Kidney (tissue), 14 donors: Measurements from ENCODE around the gene TBCEL. TPM values are rescaled to one million over a fixed set of nuclear protein-coding genes. Genes with fewer than 3 reads are reported as not detected.
"Not testable (repeated sequence)": the region's sequence is repeated elsewhere in the genome, so short reads cannot be mapped to it uniquely, and the experiment has no call there.

Experiments used
- DNase-seq, 5 donors: peaks; one replicate each; pipeline ENCODE4 v3.0.0-alpha.2; 2013 to 2020
- FAIRE-seq: peaks from 2 replicates; lab custom pipeline; 2012; peaks lifted over from hg19 to GRCh38; lab: Jason Lieb, UNC
- H3K27ac ChIP-seq, 2 donors: one replicate each; pipeline ENCODE4 v1.7.0; 2013; ENCODE audit warnings: low read depth in 2 of 2, low read length in 2 of 2, inconsistent platforms in 1 of 2
- H3K27me3 ChIP-seq: one replicate; pipeline ENCODE4 v1.7.1; 2013; ENCODE audit warnings: low read length, inconsistent platforms; ENCODE audit not compliant: control insufficient read depth, insufficient read depth
- H3K36me3 ChIP-seq, 3 donors: one replicate each; pipeline versions ENCODE4 v1.7.0 to v1.7.1; 2013; ENCODE audit warnings: low read length in 3 of 3, control low read depth in 1 of 3, inconsistent platforms in 1 of 3; ENCODE audit not compliant: insufficient read depth in 3 of 3, control insufficient read depth in 2 of 3
- H3K4me1 ChIP-seq, 3 donors: one replicate each; pipeline versions ENCODE4 v1.7.0 to v1.7.1; 2013; ENCODE audit warnings: low read length in 3 of 3, inconsistent platforms in 1 of 3, low read depth in 1 of 3; ENCODE audit not compliant: control insufficient read depth in 2 of 3, insufficient read depth in 2 of 3
- H3K4me3 ChIP-seq, 3 donors: one replicate each; pipeline versions ENCODE4 v1.7.0 to v1.8.1; 2013; ENCODE audit warnings: low read length in 3 of 3, control low read depth in 1 of 3, inconsistent platforms in 1 of 3
- H3K9ac ChIP-seq, 3 donors: one replicate each; pipeline versions ENCODE4 v1.7.0 to v1.7.1; 2013; ENCODE audit warnings: low read length in 3 of 3, control low read depth in 1 of 3, inconsistent platforms in 1 of 3
- H3K9me3 ChIP-seq, 3 donors: one replicate each; pipeline versions ENCODE4 v1.7.0 to v1.7.1; 2013; ENCODE audit warnings: low read length in 3 of 3, control low read depth in 1 of 3, inconsistent platforms in 1 of 3; ENCODE audit not compliant: control insufficient read depth in 2 of 3, insufficient read depth in 1 of 3
- CTCF ChIP-seq: IDR thresholded peaks from 3 replicates; pipeline ENCODE4 v1.5.1; 2012; ENCODE audit warnings: mild to moderate bottlenecking, moderate library complexity, borderline replicate concordance; ENCODE audit not compliant: insufficient read depth; ENCODE audit errors: extremely low read depth
- intact Hi-C: fragments of 100-400 bp; cut with DNase I; formaldehyde crosslinking; loops from one replicate; pipeline ENCODE4 v1.11.1; 2022
- polyA plus RNA-seq: library from polyadenylated mRNA; stranded (reverse); fragments of 350-450 nt; fragmentation: Illumina TruSeq; extraction: RNeasy Lipid Tissue Mini Kit (QIAGEN cat#74804); gene quantifications from one replicate; pipeline ENCODE4 v1.2.3, GENCODE V29; 2014; ENCODE audit warnings: low read depth, low replicate concordance; ENCODE audit not compliant: insufficient read depth
- total RNA-seq: library from RNA; stranded (reverse); fragmentation: NEBNext Ultra II Directional; extraction: Animal tissue kit (Norgen Biotek cat#: 25700); gene quantifications from one replicate; pipeline ENCODE4 v1.2.1, GENCODE V29; 2021
- donor health status: control.
- donor health status: control.
- donor health status: control.
- donor health status: control.
- donor health status: control.
- donor health status: DM: yes; HTN: yes; CAD: no.
- donor health status: Normal renal cell carcinoma (clear cell type).

Gene TBCEL
- total and polyA plus RNA-seq, 2 donors from 2014 or later, result 5.0 to 41.8 TPM

GRCh38 chr11:121031167-121031566, 7.3 kb downstream of the TBCEL start:
- TF ChIP-seq CTCF, result no peak
- no peak for FAIRE-seq
- Histone ChIP-seq H3K9me3 (no peaks in the 10 kb centered on the region), H3K9ac (no peak overlapping the region), H3K4me1 (peaks cover 0 to 2% (median 0%) of the 10 kb centered on the region in 3 donors), H3K4me3 (no peak overlapping the region), H3K27ac (no peak overlapping the region), H3K27me3 (no peaks in the 10 kb centered on the region), H3K36me3 (no peaks in the 10 kb centered on the region)
- no peak for DNase-seq
- intact Hi-C loops, result no loop called here

GRCh38 chr11:121031648-121032047, 7.7 kb downstream of the TBCEL start:
- H3K9me3 ChIP-seq, H3K9ac ChIP-seq, FAIRE-seq, DNase-seq, intact Hi-C loops, H3K4me3 ChIP-seq, H3K27me3 ChIP-seq, H3K36me3 ChIP-seq, H3K27ac ChIP-seq, H3K4me1 ChIP-seq: not testable (repeated sequence)

- H3K4me3 ChIP-seq, result no peak overlapping the region
- H3K9ac ChIP-seq, result no peak overlapping the region
- no peaks in the 10 kb centered on the region for H3K36me3 ChIP-seq
- DNase-seq (no peak), FAIRE-seq (no peak)
- no peaks in the 10 kb centered on the region for H3K9me3 ChIP-seq
- H3K27me3 ChIP-seq, result no peaks in the 10 kb centered on the region
- intact Hi-C loops, result no loop called here
- peaks cover 0 to 2% (median 0%) of the 10 kb centered on the region in 3 donors for H3K4me1 ChIP-seq
- H3K27ac ChIP-seq, result no peak overlapping the region
- peak; percentile 7 for TF ChIP-seq CTCF
Measured at GRCh38 chr11:121032546-121032945, 8.6 kb downstream of the TBCEL start.

GRCh38 chr11:121033635-121034034, 9.7 kb downstream of the TBCEL start:
- no peak for TF ChIP-seq CTCF
- no peak overlapping the region for H3K4me3 ChIP-seq
- no peaks in the 10 kb centered on the region for H3K27me3 ChIP-seq
- H3K9me3 ChIP-seq, result no peaks in the 10 kb centered on the region
- DNase-seq, result no peak
- no peak overlapping the region for H3K9ac ChIP-seq
- H3K27ac ChIP-seq, result no peak overlapping the region
- no peak for FAIRE-seq
- no peaks in the 10 kb centered on the region for H3K36me3 ChIP-seq
- H3K4me1 ChIP-seq, result peaks cover 0 to 2% (median 0%) of the 10 kb centered on the region in 3 donors
- intact Hi-C loops, result no loop called here
